Measurements from ENCODE around the gene CAMK1D.

The CAMK1D gene

DNA sequence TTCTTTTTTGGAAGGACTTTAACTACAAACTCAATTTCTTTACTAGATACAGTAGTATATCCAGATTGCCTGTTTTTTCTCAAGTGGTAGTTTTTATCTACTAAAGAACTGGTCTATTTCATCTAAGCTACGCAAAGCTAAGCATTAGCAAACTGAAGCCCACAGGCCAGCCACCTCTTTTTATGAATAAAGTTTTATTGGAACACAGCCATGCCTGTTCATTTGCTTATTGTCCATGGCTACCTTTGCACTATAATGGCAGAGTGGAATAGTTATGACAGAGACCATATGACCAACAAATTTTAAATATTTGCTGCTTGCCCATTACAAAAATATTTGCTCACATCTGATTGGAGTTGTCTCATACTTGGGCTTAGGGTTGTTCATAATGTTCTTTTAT is 168.7 kb downstream of the CAMK1D start:
- no peak overlapping the region for H3K4me3 ChIP-seq (ENCODE audit: low read depth, low read length)
- in situ Hi-C loops (cut with HindIII; ENCODE audit: low sequenced_read_pairs): no loop called here
- DNase-seq (ENCODE audit: low read depth, low spot score): no peak
- TF ChIP-seq, protein P1, sequence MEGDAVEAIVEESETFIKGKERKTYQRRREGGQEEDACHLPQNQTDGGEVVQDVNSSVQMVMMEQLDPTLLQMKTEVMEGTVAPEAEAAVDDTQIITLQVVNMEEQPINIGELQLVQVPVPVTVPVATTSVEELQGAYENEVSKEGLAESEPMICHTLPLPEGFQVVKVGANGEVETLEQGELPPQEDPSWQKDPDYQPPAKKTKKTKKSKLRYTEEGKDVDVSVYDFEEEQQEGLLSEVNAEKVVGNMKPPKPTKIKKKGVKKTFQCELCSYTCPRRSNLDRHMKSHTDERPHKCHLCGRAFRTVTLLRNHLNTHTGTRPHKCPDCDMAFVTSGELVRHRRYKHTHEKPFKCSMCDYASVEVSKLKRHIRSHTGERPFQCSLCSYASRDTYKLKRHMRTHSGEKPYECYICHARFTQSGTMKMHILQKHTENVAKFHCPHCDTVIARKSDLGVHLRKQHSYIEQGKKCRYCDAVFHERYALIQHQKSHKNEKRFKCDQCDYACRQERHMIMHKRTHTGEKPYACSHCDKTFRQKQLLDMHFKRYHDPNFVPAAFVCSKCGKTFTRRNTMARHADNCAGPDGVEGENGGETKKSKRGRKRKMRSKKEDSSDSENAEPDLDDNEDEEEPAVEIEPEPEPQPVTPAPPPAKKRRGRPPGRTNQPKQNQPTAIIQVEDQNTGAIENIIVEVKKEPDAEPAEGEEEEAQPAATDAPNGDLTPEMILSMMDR (IDR thresholded peaks at IDR 0.05; ENCODE audit: low read depth, low read length): no peak

DNA sequence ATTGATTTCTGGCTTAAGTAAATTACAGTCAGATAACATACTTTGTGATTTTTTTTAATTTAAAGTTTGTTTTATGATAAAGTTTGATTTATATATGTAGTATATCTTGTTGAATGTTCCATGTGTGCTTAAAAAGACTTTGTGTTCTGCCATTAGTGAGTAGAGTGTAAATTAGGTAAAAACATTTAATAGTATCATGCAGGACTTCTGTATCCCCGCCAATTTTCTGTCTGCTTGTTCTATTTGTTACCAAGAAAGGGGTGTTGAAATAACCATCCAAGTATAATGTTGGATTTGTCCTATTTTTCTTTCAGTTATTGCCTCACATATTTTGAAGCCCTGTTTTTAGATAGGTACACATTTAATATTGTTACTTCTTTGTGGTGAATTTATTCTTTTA is 172.1 kb downstream of the CAMK1D start:
- H3K4me3 ChIP-seq (ENCODE audit: low read depth, low read length): no peak overlapping the region
- in situ Hi-C loops (cut with HindIII; ENCODE audit: low sequenced_read_pairs): no loop called here
- no peak for DNase-seq (ENCODE audit: low read depth, low spot score)
- TF ChIP-seq, protein P1 (IDR thresholded peaks at IDR 0.05; ENCODE audit: low read depth, low read length): no peak

DNA sequence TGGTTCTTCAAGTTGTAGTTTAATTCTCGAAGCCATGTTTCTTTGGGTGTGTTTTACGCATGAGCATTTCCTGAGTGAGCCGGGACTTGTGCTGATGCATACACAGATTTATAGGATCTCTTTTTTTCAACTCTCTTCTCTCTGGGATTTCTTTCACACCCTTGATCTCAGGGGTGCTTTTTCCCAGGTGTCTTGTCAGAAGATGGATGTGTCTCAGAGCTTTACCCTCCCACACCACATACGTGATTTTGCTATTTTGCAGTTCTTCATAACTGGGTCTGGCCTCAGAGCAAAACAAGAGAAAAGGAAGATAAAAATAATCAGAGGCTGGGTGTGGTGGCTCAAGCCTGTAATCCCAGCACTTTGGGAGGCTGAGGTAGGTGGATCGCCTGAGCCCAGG is 177.0 kb downstream of the CAMK1D start:
- no peak overlapping the region for H3K4me3 ChIP-seq (ENCODE audit: low read depth, low read length)
- no peak for DNase-seq (ENCODE audit: low read depth, low spot score)
- in situ Hi-C loops (cut with HindIII; ENCODE audit: low sequenced_read_pairs): no loop called here
- TF ChIP-seq, protein P1 (IDR thresholded peaks at IDR 0.05; ENCODE audit: low read depth, low read length): no peak

DNA sequence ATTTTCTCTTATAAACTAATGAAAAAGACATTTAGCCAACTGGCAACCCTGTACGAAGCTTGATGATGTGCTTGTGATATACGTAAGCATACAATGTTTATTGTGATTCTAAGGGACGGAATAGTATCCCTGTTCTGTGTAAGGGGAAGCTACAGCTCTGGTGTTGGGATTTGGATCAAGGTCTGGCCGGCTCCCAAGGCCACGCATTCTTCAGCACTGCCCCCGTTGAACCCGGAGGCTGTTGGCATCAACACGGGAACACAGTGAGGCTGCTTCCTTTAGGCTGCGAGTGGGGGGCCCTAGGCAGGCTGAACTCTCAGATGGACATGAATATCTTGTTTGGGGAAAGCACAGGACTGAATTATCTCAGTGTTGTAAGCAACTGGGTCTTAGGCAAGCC is 180.6 kb downstream of the CAMK1D start:
- no peak overlapping the region for H3K4me3 ChIP-seq (ENCODE audit: low read depth, low read length)
- TF ChIP-seq, protein P1 (IDR thresholded peaks at IDR 0.05; ENCODE audit: low read depth, low read length): no peak
- no peak for DNase-seq (ENCODE audit: low read depth, low spot score)
- in situ Hi-C loops (cut with HindIII; ENCODE audit: low sequenced_read_pairs): no loop called here

DNA sequence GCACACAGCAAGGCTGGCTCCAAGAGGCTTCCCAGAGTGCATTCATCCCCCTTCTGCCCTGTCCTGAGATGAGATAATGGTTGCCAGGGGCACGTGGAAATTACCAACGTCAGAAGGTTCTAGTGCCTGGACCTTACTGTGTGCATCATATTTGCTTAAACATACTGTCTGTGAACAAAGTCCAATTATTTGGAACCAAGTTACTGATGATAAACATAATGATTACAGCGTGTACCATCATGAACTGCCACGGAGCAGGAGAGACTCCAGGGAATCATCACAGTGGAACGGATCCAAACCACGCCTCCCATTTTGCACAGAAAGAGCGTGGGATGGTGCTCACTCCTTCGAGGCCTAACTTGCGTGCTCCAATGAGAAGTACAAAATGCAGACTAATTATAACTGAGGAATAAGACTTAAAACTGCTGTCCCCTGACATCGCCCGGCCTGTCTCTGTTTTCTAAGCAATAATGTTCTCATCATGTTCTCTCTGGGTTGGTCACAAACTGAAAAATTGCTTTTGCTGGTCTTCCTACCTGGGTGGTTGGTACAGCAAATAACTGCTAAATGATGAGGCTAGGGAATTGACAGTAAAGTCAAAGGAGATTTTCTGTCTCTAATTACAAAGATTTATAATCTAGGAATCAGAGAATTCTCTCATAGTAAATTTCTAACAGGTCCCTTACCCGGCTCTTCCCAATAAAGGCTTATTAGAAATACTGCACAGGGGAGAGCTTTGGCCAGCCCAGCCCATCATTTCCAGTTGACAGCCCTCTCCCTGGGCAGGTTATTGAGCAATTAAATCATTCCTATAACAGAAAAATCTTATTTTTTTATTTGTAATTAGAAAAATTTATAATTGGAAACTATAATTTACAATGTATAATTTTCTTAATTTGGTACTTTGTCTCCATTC is 182.2 kb downstream of the CAMK1D start:
- no peak overlapping the region for H3K4me3 ChIP-seq (ENCODE audit: low read depth, low read length)
- no peak for DNase-seq (ENCODE audit: low read depth, low spot score)
- in situ Hi-C loops (cut with HindIII; ENCODE audit: low sequenced_read_pairs): no loop called here
- TF ChIP-seq, protein P1 (IDR thresholded peaks at IDR 0.05; ENCODE audit: low read depth, low read length): no peak

DNA sequence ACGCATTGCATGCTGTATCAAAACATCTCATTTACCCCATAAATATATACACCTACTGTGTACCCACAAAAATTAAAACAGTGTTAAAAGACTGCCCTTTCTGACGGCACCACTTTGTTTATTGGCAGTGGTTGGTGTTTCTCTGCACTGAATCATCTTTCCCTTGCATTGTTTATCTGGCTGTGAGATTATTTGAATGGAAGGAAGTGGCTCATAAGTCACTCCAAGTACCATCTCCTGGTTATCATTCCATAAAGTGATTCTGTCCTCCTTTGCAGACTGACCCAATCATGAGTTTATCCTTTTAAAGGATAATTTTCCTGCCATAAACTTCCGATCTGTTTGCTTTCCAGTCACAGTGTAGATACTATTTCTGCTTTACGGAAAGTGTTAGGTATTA is 183.8 kb downstream of the CAMK1D start:
- no peak overlapping the region for H3K4me3 ChIP-seq (ENCODE audit: low read depth, low read length)
- no peak for DNase-seq (ENCODE audit: low read depth, low spot score)
- in situ Hi-C loops (cut with HindIII; ENCODE audit: low sequenced_read_pairs): no loop called here
- TF ChIP-seq, protein P1 (IDR thresholded peaks at IDR 0.05; ENCODE audit: low read depth, low read length): no peak

Measured in astrocyte of the spinal cord (primary cell).